Pancreas (tissue), 10 donors: ENCODE data around the gene IL36RN. TPM values are rescaled to one million over a fixed set of nuclear protein-coding genes. Genes with fewer than 3 reads are reported as not detected.
A peak's percentile ranks its signal among the peaks of the same experiment; 100 is the strongest.

Experiments used
- ATAC-seq, 4 donors: fragments of 200-7000 bp; cut with Tn5 transposase; one replicate each; pipeline versions ENCODE4 v1.8.0 to v1.9.1; 2020; ENCODE audit warnings: mild to moderate bottlenecking in 4 of 4, moderate library complexity in 4 of 4
- DNase-seq, 6 donors: peaks; one replicate each; pipeline ENCODE4 v3.0.0-alpha.2; 2020
- FAIRE-seq: peaks from 2 replicates; lab custom pipeline; 2012; peaks lifted over from hg19 to GRCh38; lab: Jason Lieb, UNC
- H3K27ac ChIP-seq, 4 donors: fragments of 200-600 bp; sonication (generic); 1 replicate in 3 of 4; 2 replicates in 1 of 4; pipeline versions ENCODE4 v1.5.0 to v1.8.0; 2020
- H3K27me3 ChIP-seq, 4 donors: fragments of 200-600 bp; one replicate each; pipeline ENCODE4 v1.8.0; 2021
- H3K36me3 ChIP-seq, 3 donors: fragments of 200-600 bp; sonication (generic) in 1 of 3; one replicate each; pipeline versions ENCODE4 v1.5.0 to v1.8.0; 2020 to 2021
- H3K4me1 ChIP-seq, 3 donors: fragments of 200-600 bp; one replicate each; pipeline ENCODE4 v1.8.0; 2021
- H3K4me3 ChIP-seq, 4 donors: fragments of 200-600 bp; sonication (generic) in 2 of 4; one replicate each; pipeline versions ENCODE4 v1.5.0 to v1.8.0; 2020 to 2021
- H3K9me3 ChIP-seq, 4 donors: fragments of 200-600 bp; one replicate each; pipeline ENCODE4 v1.8.0; 2021
- CTCF ChIP-seq, 4 donors: fragments of 200-600 bp; sonication (generic) in 3 of 4; IDR thresholded peaks; one replicate each; pipeline versions ENCODE4 v1.5.0 to v1.8.0; 2021; ENCODE audit warnings: antibody characterized with exemption in 4 of 4
- WGBS, 2 donors: extraction: QIAGEN DNeasy Blood & Tissue Kit; methylation state at CpG; one replicate each; pipeline ENCODE4 v1.1.7; 2013; 5-methylcytosine and 5-hydroxymethylcytosine counted together
- intact Hi-C, 3 donors: fragments of 100-400 bp; cut with DNase I; formaldehyde crosslinking; loops; one replicate each; pipeline versions ENCODE4 v1.11.1 to v1.14.2; 2022
- polyA plus RNA-seq, 2 donors: library from polyadenylated mRNA; stranded (reverse); fragments of 200-250 nt; gene quantifications; one replicate each; pipeline ENCODE4 v1.2.3, GENCODE V29; 2013
- total RNA-seq, 6 donors: library from RNA; stranded (reverse); fragmentation: NEBNext Ultra II Directional in 4 of 6; extraction: Animal tissue kit (Norgen Biotek cat#: 25700) in 4 of 6; gene quantifications; one replicate each; pipeline versions ENCODE4 v1.2.1 to v1.2.4, GENCODE V29; 2021 to 2023
- donor health status: healthy with polysubstance abuse.
- donor health status: DM: no; HTN: no; CAD: no; lungs with moderate emphysema.
- donor health status: DM: no; HTN: no; CAD: no.
- donor health status: control.
- donor health status: control.
- donor health status: Bipolar disorder and iron deficiency.
- donor health status: DM: yes; HTN: yes; CAD: no.
- donor health status: DM: no; HTN: no; CAD: no.
- donor health status: DM: no; HTN: no; CAD: no.
- donor health status: DM: yes; HTN: yes; CAD: no.

The IL36RN gene
- total and polyA plus RNA-seq, 8 donors, result not detected

GRCh38 chr2:113078350-113078839 is 19.4 kb downstream of the IL36RN start:
- TF ChIP-seq CTCF (IDR thresholded peaks at IDR 0.05), result no peak
- no peak overlapping the region for H3K4me3 ChIP-seq
- DNase-seq (no peak), FAIRE-seq (no peak), ATAC-seq (peak; percentile 43 to 74 (median 66))
- H3K36me3 ChIP-seq, result no peaks in the 10 kb centered on the region
- no peaks in the 10 kb centered on the region for H3K9me3 ChIP-seq
- intact Hi-C loops, result no loop called here
- no peaks in the 10 kb centered on the region for H3K27me3 ChIP-seq
- peak overlapping the region in 1 of 4 donors; percentile 13 for H3K27ac ChIP-seq
- WGBS, 2 donors, result 63 to 66% methylated on average over 6 of the region's 6 CpGs
- no peaks in the 10 kb centered on the region for H3K4me1 ChIP-seq

GRCh38 chr2:113079131-113079530 is 20.1 kb downstream of the IL36RN start:
- DNase-seq, result no peak
- Histone ChIP-seq H3K36me3 (no peaks in the 10 kb centered on the region), H3K4me3 (no peak overlapping the region), H3K27me3 (no peaks in the 10 kb centered on the region), H3K4me1 (no peaks in the 10 kb centered on the region), H3K9me3 (no peaks in the 10 kb centered on the region), H3K27ac (no peak overlapping the region)
- no peak for ATAC-seq
- WGBS, 2 donors, result 81 to 85% methylated on average over 4 of the region's 4 CpGs
- intact Hi-C loops, result no loop called here
- FAIRE-seq, result no peak
- TF ChIP-seq CTCF (IDR thresholded peaks at IDR 0.05), result no peak

GRCh38 chr2:113080134-113080533 is 21.1 kb downstream of the IL36RN start:
- no peaks in the 10 kb centered on the region for H3K36me3 ChIP-seq
- H3K27ac ChIP-seq, result no peak overlapping the region
- intact Hi-C loops, result no loop called here
- H3K4me1 ChIP-seq, result no peaks in the 10 kb centered on the region
- WGBS, 2 donors, result 63 to 64% methylated on average over 9 of the region's 9 CpGs
- DNase-seq, result no peak
- TF ChIP-seq CTCF (IDR thresholded peaks at IDR 0.05), result peak in 3 of 4 donors; percentile 7 to 22 (median 14)
- peak in 2 of 4 donors; percentile 30 to 46 for ATAC-seq
- H3K9me3 ChIP-seq, result no peaks in the 10 kb centered on the region
- no peaks in the 10 kb centered on the region for H3K27me3 ChIP-seq
- H3K4me3 ChIP-seq, result no peak overlapping the region
- FAIRE-seq, result no peak

- 74 to 86% methylated on average over 2 of the region's 2 CpGs for WGBS, 2 donors
- TF ChIP-seq CTCF (IDR thresholded peaks at IDR 0.05), result no peak
- H3K4me1 ChIP-seq, result no peaks in the 10 kb centered on the region
- no peaks in the 10 kb centered on the region for H3K27me3 ChIP-seq
- no peak overlapping the region for H3K27ac ChIP-seq
- intact Hi-C loops, result no loop called here
- no peaks in the 10 kb centered on the region for H3K9me3 ChIP-seq
- H3K4me3 ChIP-seq, result no peak overlapping the region
- DNase-seq (no peak), FAIRE-seq (no peak), ATAC-seq (no peak)
- H3K36me3 ChIP-seq, result no peaks in the 10 kb centered on the region
These were observed 22.7 kb downstream of the IL36RN start for GRCh38 chr2:113081488-113082210.

- no peak for FAIRE-seq
- 68 to 80% methylated on average over 8 of the region's 8 CpGs for WGBS, 2 donors
These were observed 24.3 kb downstream of the IL36RN start for GRCh38 chr2:113083296-113083695.

More at GRCh38 chr2:113083296-113083695, 24.3 kb downstream of the IL36RN start:
- H3K27me3 ChIP-seq, result no peaks in the 10 kb centered on the region
- H3K36me3 ChIP-seq, result no peaks in the 10 kb centered on the region
- no peak overlapping the region for H3K4me3 ChIP-seq
- intact Hi-C loops, result no loop called here
- no peaks in the 10 kb centered on the region for H3K4me1 ChIP-seq
- no peak overlapping the region for H3K27ac ChIP-seq
- DNase-seq (no peak), ATAC-seq (peak in 2 of 4 donors; percentile 27 to 57)
- no peak for TF ChIP-seq CTCF (IDR thresholded peaks at IDR 0.05)
- no peaks in the 10 kb centered on the region for H3K9me3 ChIP-seq
